HepG2 (cell line): ENCODE data around the gene EXTL1. TPM values are rescaled to one million over a fixed set of nuclear protein-coding genes. Genes with fewer than 3 reads are reported as not detected.

Source experiments
- ETV5 ChIP-seq: IDR thresholded peaks from 2 replicates; pipeline ENCODE4 v1.6.1; 2018; ENCODE audit warnings: missing biosample characterization, missing genetic modification reagents, inconsistent platforms, borderline replicate concordance
- FOXA3 ChIP-seq: IDR thresholded peaks from 2 replicates; pipeline ENCODE4 v1.6.1; 2016; ENCODE audit warnings: missing genetic modification reagents, missing compliant biosample characterization
- GPN1 ChIP-seq: sonication (generic); formaldehyde crosslinking; IDR thresholded peaks from 2 replicates; pipeline ENCODE4 v1.5.1; 2020; ENCODE audit warnings: missing genetic modification reagents, borderline replicate concordance
- HINFP ChIP-seq: sonication (generic); formaldehyde crosslinking; IDR thresholded peaks from 2 replicates; pipeline ENCODE4 v1.4.0; 2020; ENCODE audit warnings: low read depth, mild to moderate bottlenecking, missing genetic modification reagents
- HMG20B ChIP-seq: conservative IDR thresholded peaks from 2 replicates; pipeline ENCODE4 v1.6.1; 2016; ENCODE audit warnings: missing genetic modification reagents, missing compliant biosample characterization
- HNRNPLL ChIP-seq: fragments of 200-400 bp; formaldehyde crosslinking; IDR thresholded peaks from 2 replicates; pipeline ENCODE4 v1.6.1; 2017; ENCODE audit warnings: mild to moderate bottlenecking, low read depth, low read length; ENCODE audit not compliant: poor library complexity, severe bottlenecking
- IKZF1 ChIP-seq: fragments of 450-650 bp; IDR thresholded peaks from 2 replicates; pipeline ENCODE4 v1.7.1; 2016
- NCOA1 ChIP-seq: sonication (generic); formaldehyde crosslinking; IDR thresholded peaks from 2 replicates; pipeline ENCODE4 v1.9.0; 2021; ENCODE audit warnings: missing genetic modification reagents
- NCOR1 ChIP-seq: fragments of 200-600 bp; sonication (generic); IDR thresholded peaks from 2 replicates; pipeline ENCODE4 v1.7.0; 2017; ENCODE audit warnings: antibody characterized with exemption, low read length, borderline replicate concordance
- NFE2L2 ChIP-seq: fragments of 150-350 bp; IDR thresholded peaks from 2 replicates; pipeline ENCODE4 v1.6.1; 2014; ENCODE audit warnings: low read length
- NONO ChIP-seq, 2 experiments: fragments of 450-650 bp in 1 of 2; sonication (generic) in 1 of 2; formaldehyde crosslinking in 1 of 2; IDR thresholded peaks in 1 of 2; conservative IDR thresholded peaks in 1 of 2; 2 replicates each; pipeline versions ENCODE4 v1.6.1 to v1.8.0; 2017 to 2022; ENCODE audit warnings: mild to moderate bottlenecking in 1 of 2, missing genetic modification reagents in 1 of 2, moderate library complexity in 1 of 2
- PAX8 ChIP-seq: sonication (generic); formaldehyde crosslinking; IDR thresholded peaks from 2 replicates; pipeline ENCODE4 v1.8.0; 2022; ENCODE audit warnings: mild to moderate bottlenecking, missing genetic modification reagents, borderline replicate concordance
- REXO4 ChIP-seq: sonication (generic); formaldehyde crosslinking; IDR thresholded peaks from 2 replicates; pipeline ENCODE4 v1.8.0; 2022; ENCODE audit warnings: missing genetic modification reagents, mild to moderate bottlenecking, borderline replicate concordance
- RFX5 ChIP-seq: IDR thresholded peaks from 2 replicates; pipeline ENCODE4 v1.6.1; 2011; ENCODE audit warnings: low read depth, low read length, improper control_type of control experiment
- TARDBP ChIP-seq: sonication (generic); formaldehyde crosslinking; IDR thresholded peaks from 2 replicates; pipeline ENCODE4 v1.8.0; 2022; ENCODE audit warnings: mild to moderate bottlenecking, missing genetic modification reagents
- TGIF2 ChIP-seq: IDR thresholded peaks from 2 replicates; pipeline ENCODE4 v1.6.1; 2016; ENCODE audit warnings: control low read depth, missing compliant biosample characterization
- ZBTB37 ChIP-seq: sonication (generic); formaldehyde crosslinking; IDR thresholded peaks from 2 replicates; pipeline ENCODE4 v1.4.0; 2020; ENCODE audit warnings: mild to moderate bottlenecking, missing genetic modification reagents
- ZC3H4 ChIP-seq: sonication (generic); formaldehyde crosslinking; IDR thresholded peaks from 2 replicates; pipeline ENCODE4 v1.4.0; 2020; ENCODE audit warnings: missing genetic modification reagents, borderline replicate concordance
- ZFX ChIP-seq: sonication (generic); formaldehyde crosslinking; IDR thresholded peaks from 2 replicates; pipeline ENCODE4 v1.4.0; 2020; ENCODE audit warnings: mild to moderate bottlenecking, low read depth, missing genetic modification reagents, moderate library complexity
- ZNF362 ChIP-seq: sonication (generic); formaldehyde crosslinking; IDR thresholded peaks from 2 replicates; pipeline ENCODE4 v1.4.0; 2020; ENCODE audit warnings: missing genetic modification reagents, mild to moderate bottlenecking, borderline replicate concordance
- ZNF431 ChIP-seq: sonication (generic); formaldehyde crosslinking; IDR thresholded peaks from 2 replicates; pipeline ENCODE4 v1.9.0; 2022; ENCODE audit warnings: missing genetic modification reagents, low read depth, mild to moderate bottlenecking, borderline replicate concordance
- ZNF562 ChIP-seq: sonication (generic); formaldehyde crosslinking; IDR thresholded peaks from 2 replicates; pipeline ENCODE4 v1.8.0; 2022; ENCODE audit warnings: missing genetic modification reagents, borderline replicate concordance
- ZNF770 ChIP-seq: sonication (generic); formaldehyde crosslinking; IDR thresholded peaks from 2 replicates; pipeline ENCODE4 v1.5.0; 2020; ENCODE audit warnings: mild to moderate bottlenecking, missing genetic modification reagents
- polyA plus RNA-seq, 8 experiments: library from polyadenylated mRNA; depleted of rRNA in 3 of 8; stranded (reverse) in 7 of 8; unstranded in 1 of 8; fragments of >200 nt; fragmentation: Illumina TruSeq in 4 of 8; extraction: Trizol in 4 of 8; gene quantifications; 2 replicates each; pipeline versions ENCODE4 v1.2.1 to v1.2.3, GENCODE V29; 2011 to 2016; ENCODE audit warnings: low read depth in 4 of 8, missing spikeins in 1 of 8, mixed read lengths in 1 of 8; ENCODE audit not compliant: insufficient read depth in 1 of 8
- total RNA-seq, 5 experiments: library from RNA; depleted of rRNA; stranded (reverse); fragments of >200 nt; fragmentation: Illumina TruSeq; extraction: Trizol; gene quantifications; 2 replicates each; pipeline ENCODE4 v1.2.3, GENCODE V29; 2016; ENCODE audit warnings: low read depth in 1 of 5

EXTL1 gene
- total and polyA plus RNA-seq, 2 of the 13 experiments (the other 11 are each of a cell fraction or from before 2014, with no cell fraction given), result 0.35 to 1.0 TPM

GRCh38 chr1:26079960-26080814 lies 58.6 kb downstream of the EXTL1 start (continued):
- TF ChIP-seq ZNF362, result no peak
- TF ChIP-seq FOXA3 (CRISPR knock-in tag), result no peak
- no peak for TF ChIP-seq HINFP (CRISPR knock-in tag)
- TF ChIP-seq PAX8 (CRISPR knock-in tag), result no peak
- TF ChIP-seq NFE2L2, result peak; percentile 48; the same call in 1 of the 2 replicates
- no peak for TF ChIP-seq NCOA1
- no peak for TF ChIP-seq ZNF562 (CRISPR knock-in tag)
- no peak for TF ChIP-seq ETV5 (CRISPR knock-in tag)
- no peak for TF ChIP-seq ZFX (CRISPR knock-in tag)
- no peak for TF ChIP-seq TGIF2 (CRISPR knock-in tag)
- TF ChIP-seq TARDBP (CRISPR knock-in tag), result no peak
- TF ChIP-seq HNRNPLL, result no peak
- TF ChIP-seq GPN1 (CRISPR knock-in tag), result no peak
- TF ChIP-seq HMG20B (CRISPR knock-in tag), result no peak
- no peak for TF ChIP-seq ZNF431 (CRISPR knock-in tag)
- TF ChIP-seq REXO4, result no peak
- no peak for TF ChIP-seq IKZF1
- no peak for TF ChIP-seq NCOR1
- no peak for TF ChIP-seq NONO (IDR thresholded peaks at IDR 0.05)
- TF ChIP-seq NONO (CRISPR knock-in tag; conservative IDR thresholded peaks at IDR 0.05), result no peak
- TF ChIP-seq ZBTB37, result no peak
- TF ChIP-seq RFX5, result no peak
- TF ChIP-seq ZC3H4 (CRISPR knock-in tag), result no peak
- peak; percentile 93 for TF ChIP-seq ZNF770 (CRISPR knock-in tag)
